ENCODE data around the gene TXNIP.

The TXNIP gene

GRCh38 chr1:145983206-145983675 lies 13.1 kb downstream of the TXNIP start:
- peak overlapping the region; percentile 53 for H2AK5ac ChIP-seq (ENCODE audit: low read length, severe bottlenecking)
- WGBS, result 100% methylated on average over 1 of the region's 1 CpG
- H3K4me1 ChIP-seq (ENCODE audit: control insufficient read depth, insufficient read depth, low read depth, low read length), result peaks cover 7% of the 10 kb centered on the region
- H2BK12ac ChIP-seq (ENCODE audit: low read length in 2 of 2), result peak overlapping the region in 1 of 2 experiments; percentile 83
- H3K4me2 ChIP-seq (ENCODE audit: low read length, poor library complexity, severe bottlenecking), result no peak overlapping the region
- no peak for DNase-seq
- peak overlapping the region; percentile 5 for H2BK15ac ChIP-seq (ENCODE audit: low read depth, poor library complexity, severe bottlenecking)
- H3K18ac ChIP-seq (ENCODE audit: low read depth in 1 of 2, low read length in 2 of 2), result peak overlapping the region in 1 of 2 experiments; percentile 41
- H4K8ac ChIP-seq (ENCODE audit: low read length), result no peak overlapping the region
- no peak overlapping the region for H2BK5ac ChIP-seq (ENCODE audit: low read depth, low read length, poor library complexity, severe bottlenecking)
- H3K9me3 ChIP-seq (ENCODE audit: control insufficient read depth, low read length), result no peaks in the 10 kb centered on the region
- no peaks in the 10 kb centered on the region for H3K79me1 ChIP-seq (replicated peaks; ENCODE audit: low read length, poor library complexity, severe bottlenecking)
- H3K14ac ChIP-seq (ENCODE audit: low read length in 2 of 2), result no peak overlapping the region
- peak overlapping the region; percentile 9 for H3K9ac ChIP-seq (ENCODE audit: low read length)
- H3K27ac ChIP-seq (ENCODE audit: low read length, poor library complexity, severe bottlenecking), result no peak overlapping the region
- no peak overlapping the region for H2BK120ac ChIP-seq (ENCODE audit: low read depth, low read length)
- peak overlapping the region in 1 of 2 experiments; percentile 82 for H3K4ac ChIP-seq (ENCODE audit: low read depth in 1 of 2, low read length in 2 of 2)
- H3K27me3 ChIP-seq (ENCODE audit: control insufficient read depth in 1 of 2, insufficient read depth in 1 of 2, low read length in 2 of 2), result no peaks in the 10 kb centered on the region
- no peak overlapping the region for H3K23ac ChIP-seq (ENCODE audit: low read length in 2 of 2)
- H3K4me3 ChIP-seq (ENCODE audit: insufficient read depth in 1 of 2, low read depth in 1 of 2, low read length in 2 of 2), result no peak overlapping the region
- H2AFZ ChIP-seq (ENCODE audit: low read depth, low read length), result no peak overlapping the region
- H4K91ac ChIP-seq (ENCODE audit: low read length), result no peak overlapping the region
- H3K36me3 ChIP-seq (ENCODE audit: control insufficient read depth in 1 of 2, insufficient read depth in 2 of 2, low read depth in 1 of 2, low read length in 2 of 2), result peaks cover 0 to 3% of the 10 kb centered on the region in 2 experiments

- Histone ChIP-seq H3K27ac (ENCODE audit: low read length, poor library complexity, severe bottlenecking) (no peak overlapping the region), H3K9ac (ENCODE audit: low read length) (no peak overlapping the region), H3K27me3 (ENCODE audit: control insufficient read depth in 1 of 2, insufficient read depth in 1 of 2, low read length in 2 of 2) (no peaks in the 10 kb centered on the region), H3K4ac (ENCODE audit: low read depth in 1 of 2, low read length in 2 of 2) (no peak overlapping the region), H2BK5ac (ENCODE audit: low read depth, low read length, poor library complexity, severe bottlenecking) (no peak overlapping the region), H3K9me3 (ENCODE audit: control insufficient read depth, low read length) (no peaks in the 10 kb centered on the region), H3K4me3 (ENCODE audit: insufficient read depth in 1 of 2, low read depth in 1 of 2, low read length in 2 of 2) (no peak overlapping the region), H3K4me2 (ENCODE audit: low read length, poor library complexity, severe bottlenecking) (no peak overlapping the region), H3K4me1 (ENCODE audit: control insufficient read depth, insufficient read depth, low read depth, low read length) (peaks cover 8% of the 10 kb centered on the region), H4K8ac (ENCODE audit: low read length) (no peak overlapping the region), H2AK5ac (ENCODE audit: low read length, severe bottlenecking) (peak overlapping the region; percentile 9), H3K79me1 (replicated peaks; ENCODE audit: low read length, poor library complexity, severe bottlenecking) (peaks cover 2% of the 10 kb centered on the region), H2BK120ac (ENCODE audit: low read depth, low read length) (no peak overlapping the region), H2BK12ac (ENCODE audit: low read length in 2 of 2) (peak overlapping the region; percentile 7 to 79), H3K23ac (ENCODE audit: low read length in 2 of 2) (no peak overlapping the region), H3K36me3 (ENCODE audit: control insufficient read depth in 1 of 2, insufficient read depth in 2 of 2, low read depth in 1 of 2, low read length in 2 of 2) (peaks cover 0 to 5% of the 10 kb centered on the region in 2 experiments), H3K18ac (ENCODE audit: low read depth in 1 of 2, low read length in 2 of 2) (no peak overlapping the region), H2BK15ac (ENCODE audit: low read depth, poor library complexity, severe bottlenecking) (no peak overlapping the region), H2AFZ (ENCODE audit: low read depth, low read length) (no peak overlapping the region), H3K14ac (ENCODE audit: low read length in 2 of 2) (no peak overlapping the region), H4K91ac (ENCODE audit: low read length) (no peak overlapping the region)
- DNase-seq, result no peak
- 95% methylated on average over 6 of the region's 6 CpGs for WGBS
Measured at GRCh38 chr1:145982010-145982723, 14.2 kb downstream of the TXNIP start.

GRCh38 chr1:145980457-145980994 lies 15.9 kb downstream of the TXNIP start:
- H2BK15ac ChIP-seq (ENCODE audit: low read depth, poor library complexity, severe bottlenecking), result no peak overlapping the region
- DNase-seq, result no peak
- no peak overlapping the region for H2BK120ac ChIP-seq (ENCODE audit: low read depth, low read length)
- peak overlapping the region in 1 of 2 experiments; percentile 77 for H3K4ac ChIP-seq (ENCODE audit: low read depth in 1 of 2, low read length in 2 of 2)
- peak overlapping the region; percentile 17 to 34 for H2BK12ac ChIP-seq (ENCODE audit: low read length in 2 of 2)
- no peak overlapping the region for H3K4me3 ChIP-seq (ENCODE audit: insufficient read depth in 1 of 2, low read depth in 1 of 2, low read length in 2 of 2)
- no peaks in the 10 kb centered on the region for H3K27me3 ChIP-seq (ENCODE audit: control insufficient read depth in 1 of 2, insufficient read depth in 1 of 2, low read length in 2 of 2)
- H2AK5ac ChIP-seq (ENCODE audit: low read length, severe bottlenecking), result peak overlapping the region; percentile 69
- H3K14ac ChIP-seq (ENCODE audit: low read length in 2 of 2), result no peak overlapping the region
- WGBS, result 100% methylated on average over 1 of the region's 1 CpG
- peaks cover 0 to 5% of the 10 kb centered on the region in 2 experiments for H3K36me3 ChIP-seq (ENCODE audit: control insufficient read depth in 1 of 2, insufficient read depth in 2 of 2, low read depth in 1 of 2, low read length in 2 of 2)
- no peak overlapping the region for H2AFZ ChIP-seq (ENCODE audit: low read depth, low read length)
- no peak overlapping the region for H4K91ac ChIP-seq (ENCODE audit: low read length)
- H3K4me1 ChIP-seq (ENCODE audit: control insufficient read depth, insufficient read depth, low read depth, low read length), result peaks cover 8% of the 10 kb centered on the region
- H4K8ac ChIP-seq (ENCODE audit: low read length), result no peak overlapping the region
- no peak overlapping the region for H2BK5ac ChIP-seq (ENCODE audit: low read depth, low read length, poor library complexity, severe bottlenecking)
- H3K4me2 ChIP-seq (ENCODE audit: low read length, poor library complexity, severe bottlenecking), result no peak overlapping the region
- no peak overlapping the region for H3K23ac ChIP-seq (ENCODE audit: low read length in 2 of 2)
- H3K79me1 ChIP-seq (replicated peaks; ENCODE audit: low read length, poor library complexity, severe bottlenecking), result peaks cover 4% of the 10 kb centered on the region
- H3K9me3 ChIP-seq (ENCODE audit: control insufficient read depth, low read length), result no peaks in the 10 kb centered on the region
- no peak overlapping the region for H3K27ac ChIP-seq (ENCODE audit: low read length, poor library complexity, severe bottlenecking)
- peak overlapping the region; percentile 0 to 65 for H3K18ac ChIP-seq (ENCODE audit: low read depth in 1 of 2, low read length in 2 of 2)
- H3K9ac ChIP-seq (ENCODE audit: low read length), result peak overlapping the region; percentile 89

DNA sequence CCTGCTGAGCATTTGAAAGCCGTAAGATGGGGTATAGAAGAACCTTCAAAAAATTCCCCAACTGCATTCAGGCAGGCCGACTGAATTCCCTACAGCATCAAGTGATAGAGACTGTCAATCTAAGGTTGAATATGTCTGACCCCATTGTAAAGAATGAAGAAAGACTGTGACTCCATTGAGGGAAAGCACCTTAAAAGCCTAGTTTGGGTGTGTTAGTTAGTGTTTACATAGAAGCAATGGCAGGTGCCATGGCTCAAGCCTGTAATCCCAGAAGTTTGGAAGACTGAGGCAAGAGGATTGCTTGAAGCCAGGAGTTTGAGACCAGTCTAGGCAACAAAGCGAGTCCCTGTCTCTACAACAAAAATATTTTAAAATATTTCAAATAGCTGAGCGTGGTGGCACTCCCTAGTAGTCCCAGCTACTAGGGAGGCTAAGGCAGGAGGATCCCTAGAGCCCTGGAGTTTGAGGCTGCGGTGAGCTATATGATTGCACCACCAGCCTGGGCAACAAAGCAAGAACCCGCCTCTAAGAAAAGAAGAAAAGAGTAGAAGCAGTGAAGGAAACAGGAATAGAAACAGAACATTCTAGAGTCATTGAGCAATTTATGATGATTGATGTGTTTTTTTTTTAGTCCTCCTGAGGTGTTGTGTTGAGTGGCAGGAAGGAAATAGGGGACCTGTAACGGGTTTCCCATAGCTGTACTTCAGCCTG lies 16.5 kb downstream of the TXNIP start:
- Histone ChIP-seq H2BK120ac (ENCODE audit: low read depth, low read length) (peak overlapping the region; percentile 75), H2AK5ac (ENCODE audit: low read length, severe bottlenecking) (peak overlapping the region; percentile 96), H3K23ac (ENCODE audit: low read length in 2 of 2) (no peak overlapping the region), H3K27me3 (ENCODE audit: control insufficient read depth in 1 of 2, insufficient read depth in 1 of 2, low read length in 2 of 2) (no peaks in the 10 kb centered on the region), H4K91ac (ENCODE audit: low read length) (peak overlapping the region; percentile 80), H3K36me3 (ENCODE audit: control insufficient read depth in 1 of 2, insufficient read depth in 2 of 2, low read depth in 1 of 2, low read length in 2 of 2) (peaks cover 0 to 5% of the 10 kb centered on the region in 2 experiments), H3K14ac (ENCODE audit: low read length in 2 of 2) (no peak overlapping the region), H2AFZ (ENCODE audit: low read depth, low read length) (no peak overlapping the region), H3K27ac (ENCODE audit: low read length, poor library complexity, severe bottlenecking) (peak overlapping the region; percentile 93), H3K4me1 (ENCODE audit: control insufficient read depth, insufficient read depth, low read depth, low read length) (peaks cover 11% of the 10 kb centered on the region), H3K4me2 (ENCODE audit: low read length, poor library complexity, severe bottlenecking) (no peak overlapping the region), H2BK15ac (ENCODE audit: low read depth, poor library complexity, severe bottlenecking) (no peak overlapping the region), H3K4ac (ENCODE audit: low read depth in 1 of 2, low read length in 2 of 2) (peak overlapping the region; percentile 50 to 77), H2BK5ac (ENCODE audit: low read depth, low read length, poor library complexity, severe bottlenecking) (peak overlapping the region; percentile 14), H3K9me3 (ENCODE audit: control insufficient read depth, low read length) (no peaks in the 10 kb centered on the region), H3K4me3 (ENCODE audit: insufficient read depth in 1 of 2, low read depth in 1 of 2, low read length in 2 of 2) (peak overlapping the region in 1 of 2 experiments; percentile 58), H4K8ac (ENCODE audit: low read length) (peak overlapping the region; percentile 64), H3K79me1 (replicated peaks; ENCODE audit: low read length, poor library complexity, severe bottlenecking) (peaks cover 7% of the 10 kb centered on the region), H2BK12ac (ENCODE audit: low read length in 2 of 2) (peak overlapping the region; percentile 45 to 97), H3K9ac (ENCODE audit: low read length) (peak overlapping the region; percentile 89), H3K18ac (ENCODE audit: low read depth in 1 of 2, low read length in 2 of 2) (peak overlapping the region; percentile 58 to 87)
- DNase-seq, result peak; percentile 38
- WGBS, result 49% methylated on average over 4 of the region's 7 CpGs

All from mesenchymal stem cell (in vitro differentiated cells and primary cell).